Sigmoid colon (tissue), 7 donors: ENCODE data around the gene CHURC1. TPM values are rescaled to one million over a fixed set of nuclear protein-coding genes. Genes with fewer than 3 reads are reported as not detected.

Experiments
- polyA plus RNA-seq, 3 donors: library from polyadenylated mRNA; stranded (reverse); fragments of 200-250 nt; gene quantifications; one replicate each; pipeline ENCODE4 v1.2.3, GENCODE V29; 2013
- small RNA-seq, 3 donors: library from RNA; depleted of rRNA; stranded (forward); fragments of <200 nt; gene quantifications; one replicate each; pipeline ENCODE3, GENCODE V24; 2016
- total RNA-seq, 4 donors: library from RNA; depleted of rRNA; stranded (reverse); fragments of >200 nt; gene quantifications; one replicate each; pipeline ENCODE4 v1.1.0, GENCODE V29; 2016
- donor health status: healthy with polysubstance abuse.
- donor health status: Bipolar disorder and iron deficiency.
- donor health status: healthy.

The CHURC1 gene
- total and polyA plus RNA-seq, 7 donors: 41.8 to 161 (median 110) TPM

Small RNAs within 50 kb of the gene (small RNA-seq; reads per million reads assigned to genes)
- gene RPPH1-2P: 0 reads per million in 3 donors

Other genes with a start within 250 kb of the CHURC1 start
- gene PLEKHG3, start 210.0 kb upstream of the CHURC1 start, total RNA-seq: 10 to 100 TPM; 34.4 to 67.9 (median 52.3) TPM
- gene PLEKHG3, start 210.0 kb upstream of the CHURC1 start, polyA plus RNA-seq: 10 to 100 TPM; 16.9 to 26.8 (median 17.4) TPM
- gene SPTB, start 34.5 kb upstream of the CHURC1 start, total RNA-seq: 1 to 10 TPM in 3 of 4 donors, under 1 TPM in 1; 0.49 to 2.9 (median 2.2) TPM
- gene SPTB, start 34.5 kb upstream of the CHURC1 start, polyA plus RNA-seq: under 1 TPM in 2 of 3 donors, not detected in 1; 0.60 to 0.64 TPM
- gene GPX2, start 28.3 kb downstream of the CHURC1 start, total RNA-seq: 1 to 10 TPM in 1 of 4 donors, not detected in 3; 1.9 TPM
- 1,000 to 10,000 TPM in 1 of 3 donors, 100 to 1,000 TPM in 2; 336 to 1,392 (median 412) TPM for gene GPX2, start 28.3 kb downstream of the CHURC1 start, polyA plus RNA-seq
- gene RAB15, start 57.9 kb downstream of the CHURC1 start, total RNA-seq: 10 to 100 TPM in 1 of 4 donors, 1 to 10 TPM in 3; 1.8 to 11.6 (median 4.0) TPM
- gene RAB15, start 57.9 kb downstream of the CHURC1 start, polyA plus RNA-seq: 10 to 100 TPM; 28.9 to 31.8 (median 29.4) TPM
- gene FNTB, start 72.4 kb downstream of the CHURC1 start, total RNA-seq: 10 to 100 TPM; 10.7 to 13.0 (median 11.9) TPM
- gene FNTB, start 72.4 kb downstream of the CHURC1 start, polyA plus RNA-seq: 1 to 10 TPM; 6.9 to 8.4 (median 8.3) TPM
- 10 to 100 TPM; 61.6 to 71.7 (median 65.0) TPM for gene MAX, start 188.1 kb downstream of the CHURC1 start, total RNA-seq
- 100 to 1,000 TPM in 1 of 3 donors, 10 to 100 TPM in 2; 58.8 to 119 (median 93.7) TPM for gene MAX, start 188.1 kb downstream of the CHURC1 start, polyA plus RNA-seq